Measurements from ENCODE around the gene ZMIZ1. TPM values are rescaled to one million over a fixed set of nuclear protein-coding genes. Genes with fewer than 3 reads are reported as not detected.
A peak's percentile ranks its signal among the peaks of the same experiment; 100 is the strongest.

The ZMIZ1 gene
- total RNA-seq, 4 donors from 2014 or later, result 65.5 to 88.2 (median 69.3) TPM

DNA sequence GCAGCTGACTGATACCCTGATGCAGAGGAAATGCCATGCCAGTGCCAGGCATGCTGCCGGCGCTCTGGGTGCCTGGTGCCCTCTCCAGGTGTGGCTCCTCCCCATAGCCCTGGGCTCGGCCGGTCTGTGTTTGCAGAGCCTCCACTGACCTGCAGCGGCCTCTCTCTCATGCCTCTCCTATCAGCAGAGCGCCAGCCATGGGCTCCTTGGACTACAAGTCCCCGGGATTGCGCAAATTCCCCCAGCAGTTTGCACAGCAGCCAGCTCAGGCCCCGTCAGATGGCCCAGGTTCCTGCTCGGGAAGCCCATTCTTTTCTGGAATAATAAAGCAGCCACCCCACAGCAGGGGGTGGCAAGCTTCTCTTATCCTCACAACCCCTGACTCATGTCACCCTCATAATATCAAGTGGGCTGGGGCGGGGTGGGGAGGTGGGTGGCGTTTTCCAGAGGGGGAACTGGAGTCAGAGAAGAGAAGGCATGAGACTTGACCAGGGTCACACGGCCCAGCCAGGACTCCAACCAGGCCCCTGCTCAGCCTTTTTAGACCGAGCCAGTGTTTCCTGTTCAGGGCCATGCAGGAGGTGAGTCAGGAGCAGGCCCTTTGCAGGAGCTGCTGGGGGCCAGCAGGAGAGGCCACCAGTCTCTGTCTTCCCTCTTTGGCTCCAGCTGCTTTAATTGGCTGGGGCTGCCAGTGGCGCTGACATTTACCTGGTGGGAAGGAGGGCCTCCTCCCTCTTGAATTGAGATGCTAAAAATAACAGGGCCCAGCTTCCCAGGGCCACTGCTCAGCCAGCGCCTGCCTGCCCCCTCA lies 58.6 kb downstream of the ZMIZ1 start:
- no peak overlapping the region for H3K4me3 ChIP-seq
- peaks cover 0 to 70% (median 4%) of the 10 kb centered on the region in 3 donors for H3K36me3 ChIP-seq
- 60 to 64% methylated on average over 14 to 16 of the region's 16 CpGs for WGBS, 2 donors
- TF ChIP-seq, protein P1, sequence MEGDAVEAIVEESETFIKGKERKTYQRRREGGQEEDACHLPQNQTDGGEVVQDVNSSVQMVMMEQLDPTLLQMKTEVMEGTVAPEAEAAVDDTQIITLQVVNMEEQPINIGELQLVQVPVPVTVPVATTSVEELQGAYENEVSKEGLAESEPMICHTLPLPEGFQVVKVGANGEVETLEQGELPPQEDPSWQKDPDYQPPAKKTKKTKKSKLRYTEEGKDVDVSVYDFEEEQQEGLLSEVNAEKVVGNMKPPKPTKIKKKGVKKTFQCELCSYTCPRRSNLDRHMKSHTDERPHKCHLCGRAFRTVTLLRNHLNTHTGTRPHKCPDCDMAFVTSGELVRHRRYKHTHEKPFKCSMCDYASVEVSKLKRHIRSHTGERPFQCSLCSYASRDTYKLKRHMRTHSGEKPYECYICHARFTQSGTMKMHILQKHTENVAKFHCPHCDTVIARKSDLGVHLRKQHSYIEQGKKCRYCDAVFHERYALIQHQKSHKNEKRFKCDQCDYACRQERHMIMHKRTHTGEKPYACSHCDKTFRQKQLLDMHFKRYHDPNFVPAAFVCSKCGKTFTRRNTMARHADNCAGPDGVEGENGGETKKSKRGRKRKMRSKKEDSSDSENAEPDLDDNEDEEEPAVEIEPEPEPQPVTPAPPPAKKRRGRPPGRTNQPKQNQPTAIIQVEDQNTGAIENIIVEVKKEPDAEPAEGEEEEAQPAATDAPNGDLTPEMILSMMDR (IDR thresholded peaks at IDR 0.05), result no peak
- TF ChIP-seq EP300 (IDR thresholded peaks at IDR 0.05), result peak in 1 of 2 donors; percentile 30
- peaks cover 0 to 97% (median 18%) of the 10 kb centered on the region in 4 donors for H3K4me1 ChIP-seq
- peak; percentile 57 to 73 for DNase-seq (ENCODE audit: low spot score in 2 of 2)
- H3K27ac ChIP-seq, result peak overlapping the region in 1 of 4 donors; percentile 35
- no peaks in the 10 kb centered on the region for H3K27me3 ChIP-seq
- H3K9me3 ChIP-seq, result no peaks in the 10 kb centered on the region

GRCh38 chr10:79128241-79128922 lies 59.6 kb downstream of the ZMIZ1 start:
- H3K4me1 ChIP-seq, result peaks cover 0 to 98% (median 18%) of the 10 kb centered on the region in 4 donors

GRCh38 chr10:79128923-79129305 lies 60.1 kb downstream of the ZMIZ1 start:
- 54 to 55% methylated on average over 4 of the region's 4 CpGs for WGBS, 2 donors
- Histone ChIP-seq H3K4me3 (no peak overlapping the region), H3K27me3 (no peaks in the 10 kb centered on the region), H3K36me3 (peaks cover 0 to 63% (median under 1%) of the 10 kb centered on the region in 3 donors), H3K9me3 (no peaks in the 10 kb centered on the region), H3K27ac (peak overlapping the region in 1 of 4 donors; percentile 56), H3K4me1 (peaks cover 0 to 98% (median 17%) of the 10 kb centered on the region in 4 donors)
- DNase-seq (ENCODE audit: low spot score in 2 of 2), result no peak
- TF ChIP-seq POLR2A (IDR thresholded peaks at IDR 0.05), result no peak
- TF ChIP-seq, protein P1 (IDR thresholded peaks at IDR 0.05), result no peak
- no peak for TF ChIP-seq EP300 (IDR thresholded peaks at IDR 0.05)

More at GRCh38 chr10:79128241-79128922, 59.6 kb downstream of the ZMIZ1 start:
- H3K9me3 ChIP-seq, result no peaks in the 10 kb centered on the region
- no peaks in the 10 kb centered on the region for H3K27me3 ChIP-seq
- no peak overlapping the region for H3K4me3 ChIP-seq
- no peak for DNase-seq (ENCODE audit: low spot score in 2 of 2)
- H3K27ac ChIP-seq, result no peak overlapping the region
- TF ChIP-seq POLR2A (IDR thresholded peaks at IDR 0.05) (no peak), EP300 (IDR thresholded peaks at IDR 0.05) (no peak)
- TF ChIP-seq, protein P1 (IDR thresholded peaks at IDR 0.05), result no peak
- H3K36me3 ChIP-seq, result peaks cover 0 to 69% (median 4%) of the 10 kb centered on the region in 3 donors
- WGBS, 2 donors, result 71 to 76% methylated on average over 8 of the region's 8 CpGs

- H3K36me3 ChIP-seq, result peaks cover 0 to 58% (median 0%) of the 10 kb centered on the region in 3 donors
- no peak for DNase-seq (ENCODE audit: low spot score in 2 of 2)
- peak overlapping the region in 2 of 4 donors; percentile 56 to 62 for H3K27ac ChIP-seq
- H3K4me3 ChIP-seq, result no peak overlapping the region
- peaks cover 0 to 98% (median 16%) of the 10 kb centered on the region in 4 donors for H3K4me1 ChIP-seq
- H3K27me3 ChIP-seq, result no peaks in the 10 kb centered on the region
- WGBS, 2 donors, result 22 to 48% methylated on average over 8 of the region's 8 CpGs
- no peak for TF ChIP-seq EP300 (IDR thresholded peaks at IDR 0.05)
- no peak for TF ChIP-seq POLR2A (IDR thresholded peaks at IDR 0.05)
- TF ChIP-seq, protein P1 (IDR thresholded peaks at IDR 0.05), result no peak
- no peaks in the 10 kb centered on the region for H3K9me3 ChIP-seq
These were observed 60.7 kb downstream of the ZMIZ1 start for GRCh38 chr10:79129361-79129997.
